ENCODE results near the gene ALOX5.

The ALOX5 gene

GRCh38 chr10:45443101-45444009 is 69.3 kb downstream of the ALOX5 start:
- DNase-seq (ENCODE audit: low spot score), result no peak

- no peak for DNase-seq (ENCODE audit: low spot score)
These were observed 70.0 kb downstream of the ALOX5 start for GRCh38 chr10:45444022-45444421.

GRCh38 chr10:45444976-45445898 is 71.2 kb downstream of the ALOX5 start:
- DNase-seq (ENCODE audit: low spot score), result no peak

- no peak for DNase-seq (ENCODE audit: low spot score)
These were observed 72.8 kb downstream of the ALOX5 start for GRCh38 chr10:45446858-45447257.

- no peak for DNase-seq (ENCODE audit: low spot score)
These were observed 73.4 kb downstream of the ALOX5 start for GRCh38 chr10:45447416-45447815.

GRCh38 chr10:45450866-45451265 is 76.8 kb downstream of the ALOX5 start:
- no peak for DNase-seq (ENCODE audit: low spot score)

- DNase-seq (ENCODE audit: low spot score), result no peak
These were observed 77.4 kb downstream of the ALOX5 start for GRCh38 chr10:45451407-45451806.

- DNase-seq (ENCODE audit: low spot score), result no peak
These were observed 78.3 kb downstream of the ALOX5 start for GRCh38 chr10:45452268-45452667.

- no peak for DNase-seq (ENCODE audit: low spot score)
These were observed 78.9 kb downstream of the ALOX5 start for GRCh38 chr10:45452743-45453452.

GRCh38 chr10:45453639-45454255 is 79.7 kb downstream of the ALOX5 start:
- no peak for DNase-seq (ENCODE audit: low spot score)

- no peak for DNase-seq (ENCODE audit: low spot score)
These were observed 80.2 kb downstream of the ALOX5 start for GRCh38 chr10:45454262-45454661.

- no peak for DNase-seq (ENCODE audit: low spot score)
These were observed 80.8 kb downstream of the ALOX5 start for GRCh38 chr10:45454859-45455258.

GRCh38 chr10:45456233-45456632 is 82.2 kb downstream of the ALOX5 start:
- no peak for DNase-seq (ENCODE audit: low spot score)

- no peak for DNase-seq (ENCODE audit: low spot score)
These were observed 82.8 kb downstream of the ALOX5 start for GRCh38 chr10:45456822-45457221.

- DNase-seq (ENCODE audit: low spot score), result no peak
These were observed 83.5 kb downstream of the ALOX5 start for GRCh38 chr10:45457487-45457886.

GRCh38 chr10:45460235-45460878 is 86.3 kb downstream of the ALOX5 start:
- peak; percentile 66 for DNase-seq (ENCODE audit: low spot score)

GRCh38 chr10:45461034-45461433 is 87.0 kb downstream of the ALOX5 start:
- peak; percentile 68 for DNase-seq (ENCODE audit: low spot score)

GRCh38 chr10:45463244-45464116 is 89.5 kb downstream of the ALOX5 start:
- peak; percentile 31 for DNase-seq (ENCODE audit: low spot score)

GRCh38 chr10:45464958-45465567 is 91.0 kb downstream of the ALOX5 start:
- DNase-seq (ENCODE audit: low spot score), result peak; percentile 82

GRCh38 chr10:45466784-45467183 is 92.8 kb downstream of the ALOX5 start:
- no peak for DNase-seq (ENCODE audit: low spot score)

Measured in NAMALWA (cell line).